Superior temporal gyrus (tissue), 1 donor: ENCODE data around the gene HDGFL2.

Source experiments
- DNase-seq: peaks from one replicate; pipeline ENCODE4 v3.0.0-alpha.2; 2016; ENCODE audit errors: extremely low spot score

Gene HDGFL2

GRCh38 chr19:4497770-4498389, 25.8 kb downstream of the HDGFL2 start:
- no peak for DNase-seq

GRCh38 chr19:4498694-4499093, 26.6 kb downstream of the HDGFL2 start:
- no peak for DNase-seq

GRCh38 chr19:4499318-4499717, 27.2 kb downstream of the HDGFL2 start:
- DNase-seq: no peak

- no peak for DNase-seq
These were observed 27.8 kb downstream of the HDGFL2 start for GRCh38 chr19:4499855-4500254.

GRCh38 chr19:4500841-4501591, 28.9 kb downstream of the HDGFL2 start:
- no peak for DNase-seq

- DNase-seq: no peak
These were observed 29.6 kb downstream of the HDGFL2 start for GRCh38 chr19:4501691-4502090.

- no peak for DNase-seq
These were observed 30.4 kb downstream of the HDGFL2 start for GRCh38 chr19:4502282-4503131.

GRCh38 chr19:4503132-4503824, 31.2 kb downstream of the HDGFL2 start:
- DNase-seq: no peak

- DNase-seq: no peak
These were observed 31.7 kb downstream of the HDGFL2 start for GRCh38 chr19:4503825-4504170.

- peak; percentile 12 for DNase-seq
These were observed 32.2 kb downstream of the HDGFL2 start for GRCh38 chr19:4504297-4504701.

- DNase-seq: no peak
These were observed 32.9 kb downstream of the HDGFL2 start for GRCh38 chr19:4504891-4505569.

- no peak for DNase-seq
These were observed 33.7 kb downstream of the HDGFL2 start for GRCh38 chr19:4505570-4506448.

GRCh38 chr19:4506449-4507149, 34.5 kb downstream of the HDGFL2 start:
- DNase-seq: no peak

- DNase-seq: no peak
These were observed 35.0 kb downstream of the HDGFL2 start for GRCh38 chr19:4507150-4507452.

GRCh38 chr19:4507804-4508203, 35.7 kb downstream of the HDGFL2 start:
- no peak for DNase-seq

- DNase-seq: no peak
These were observed 36.6 kb downstream of the HDGFL2 start for GRCh38 chr19:4508698-4509097.

- DNase-seq: no peak
These were observed 38.5 kb downstream of the HDGFL2 start for GRCh38 chr19:4510435-4511255.

GRCh38 chr19:4511300-4512054, 39.4 kb downstream of the HDGFL2 start:
- no peak for DNase-seq
